GM04503 (cell line): Measurements from ENCODE around the gene CLN6.

Source experiments
- DNase-seq: peaks from one replicate; pipeline ENCODE4 v3.0.0-alpha.2; 2012; ENCODE audit warnings: low read depth

Gene CLN6

GRCh38 chr15:68229386-68230156, at the start of gene CLN6:
Gene CLN6, minus strand, starts transcription at chr15:68229728. Its CDS starts 144 bp downstream, at chr15:68229584.
- DNase-seq, result no peak

GRCh38 chr15:68278595-68279405, 49.3 kb upstream of the CLN6 start:
- no peak for DNase-seq

GRCh38 chr15:68278345-68278594, 48.7 kb upstream of the CLN6 start:
- no peak for DNase-seq

GRCh38 chr15:68277603-68278344, 48.2 kb upstream of the CLN6 start, which contains the start of gene FEM1B:
Gene FEM1B, plus strand, starts transcription at chr15:68277745. Its CDS starts 673 bp downstream, at chr15:68278418.
- peak; percentile 72 for DNase-seq

GRCh38 chr15:68277131-68277602, 47.6 kb upstream of the CLN6 start:
- DNase-seq, result no peak

GRCh38 chr15:68276668-68277067, 47.1 kb upstream of the CLN6 start:
- no peak for DNase-seq

GRCh38 chr15:68275165-68275746, 45.7 kb upstream of the CLN6 start:
- no peak for DNase-seq

- DNase-seq, result no peak
Observed at GRCh38 chr15:68274201-68274848, 44.8 kb upstream of the CLN6 start.

- DNase-seq, result peak; percentile 48
Observed at GRCh38 chr15:68272721-68273271, 43.3 kb upstream of the CLN6 start.

- peak; percentile 58 for DNase-seq
Observed at GRCh38 chr15:68271854-68272471, 42.4 kb upstream of the CLN6 start.

GRCh38 chr15:68268405-68268804, 38.9 kb upstream of the CLN6 start:
- DNase-seq, result no peak

- no peak for DNase-seq
Observed at GRCh38 chr15:68265674-68266073, 36.1 kb upstream of the CLN6 start.

- no peak for DNase-seq
Observed at GRCh38 chr15:68265081-68265480, 35.6 kb upstream of the CLN6 start.

GRCh38 chr15:68264282-68264681, 34.8 kb upstream of the CLN6 start:
- DNase-seq, result no peak

GRCh38 chr15:68262514-68263356, 33.2 kb upstream of the CLN6 start:
- no peak for DNase-seq

GRCh38 chr15:68261980-68262379, 32.5 kb upstream of the CLN6 start:
- no peak for DNase-seq

GRCh38 chr15:68261241-68261640, 31.7 kb upstream of the CLN6 start:
- DNase-seq, result no peak

- no peak for DNase-seq
Observed at GRCh38 chr15:68259883-68260282, 30.4 kb upstream of the CLN6 start.

GRCh38 chr15:68258692-68259091, 29.2 kb upstream of the CLN6 start:
- no peak for DNase-seq
